CD4-positive, alpha-beta T cell treated with Interleukin-2 at 100 ng/mL for 4 hours (primary cell): ENCODE data around the gene TLX1.
A peak's percentile ranks its signal among the peaks of the same experiment; 100 is the strongest.

Experiments used
- DNase-seq: peaks from one replicate; pipeline ENCODE4 v3.0.0-alpha.2; 2020; ENCODE audit warnings: low spot score

TLX1 gene

GRCh38 chr10:101134299-101135127 is 3.4 kb downstream of the TLX1 start:
- DNase-seq: no peak

DNA sequence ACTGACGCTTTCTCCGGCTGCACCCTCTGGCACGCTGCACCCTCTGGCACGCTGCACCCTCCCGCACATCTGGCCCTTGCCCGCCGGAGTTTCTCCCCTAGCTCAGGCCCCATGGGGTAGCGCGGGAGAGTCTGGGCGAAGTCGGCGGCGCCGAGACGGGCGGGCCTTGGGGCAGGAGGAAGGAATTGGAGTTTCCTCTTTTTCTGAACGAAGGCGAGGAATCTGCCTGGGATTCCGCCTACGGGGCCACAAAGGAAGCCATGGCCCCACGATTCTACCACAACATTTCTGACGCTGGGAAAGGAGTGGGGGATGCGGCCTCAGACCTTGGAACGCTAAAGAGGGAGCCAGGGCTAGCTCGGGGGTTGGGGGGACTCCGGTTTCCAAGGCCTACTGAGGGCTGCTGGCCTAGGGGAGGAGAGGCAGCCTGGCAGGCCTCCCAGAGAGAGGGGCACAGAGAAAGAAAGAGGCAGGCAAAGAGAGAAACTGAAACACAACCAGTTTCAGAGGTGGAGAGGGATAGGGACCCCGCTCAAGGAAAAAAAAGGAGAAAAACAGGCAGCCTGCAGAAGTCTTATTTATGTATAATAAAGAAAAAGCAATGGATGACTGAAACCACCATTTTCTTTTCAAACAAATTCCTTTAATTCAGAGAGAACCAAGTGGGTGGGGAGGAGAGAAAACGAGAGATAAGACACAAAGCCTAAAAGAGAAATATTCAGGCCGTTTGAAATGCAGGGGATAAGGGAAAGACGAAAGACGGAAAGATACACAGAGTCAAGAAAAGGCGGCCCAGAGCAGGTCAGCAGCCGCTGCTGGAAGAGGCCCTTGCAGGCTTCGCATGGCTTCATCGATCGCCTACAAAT is 4.3 kb downstream of the TLX1 start:
- no peak for DNase-seq

- no peak for DNase-seq
These were observed 5.1 kb downstream of the TLX1 start for GRCh38 chr10:101136007-101136707.

GRCh38 chr10:101136708-101137121 is 5.6 kb downstream of the TLX1 start:
- DNase-seq: no peak

- no peak for DNase-seq
These were observed 6.2 kb downstream of the TLX1 start for GRCh38 chr10:101137271-101137670.

GRCh38 chr10:101138788-101139420 is 7.8 kb downstream of the TLX1 start:
- DNase-seq: no peak

DNA sequence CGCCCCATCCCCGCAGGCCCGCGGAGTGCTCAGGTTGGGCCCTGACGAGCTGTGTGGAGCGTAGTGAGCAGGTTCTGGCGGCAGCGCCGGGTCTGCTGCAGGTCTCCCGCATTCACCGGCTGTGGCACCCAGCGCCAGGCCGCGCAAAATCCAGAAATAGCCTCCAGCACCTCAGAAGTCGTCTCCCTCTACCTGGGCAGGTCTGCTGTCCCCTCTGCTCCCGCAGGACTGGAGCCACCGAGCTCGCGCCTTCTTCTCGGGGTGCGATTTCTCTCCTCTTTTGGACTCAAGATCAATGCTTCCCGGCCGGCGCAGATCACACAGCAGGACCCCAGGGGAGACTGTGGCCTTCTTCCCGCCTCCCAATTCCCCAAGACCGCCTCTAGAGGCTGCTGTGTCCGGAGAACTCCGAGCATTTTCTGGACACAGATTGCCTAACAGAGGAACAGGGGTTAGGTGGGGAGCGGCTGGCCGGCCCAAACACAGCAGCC is 8.4 kb downstream of the TLX1 start:
- no peak for DNase-seq

GRCh38 chr10:101140084-101140949 is 9.2 kb downstream of the TLX1 start:
- no peak for DNase-seq

DNA sequence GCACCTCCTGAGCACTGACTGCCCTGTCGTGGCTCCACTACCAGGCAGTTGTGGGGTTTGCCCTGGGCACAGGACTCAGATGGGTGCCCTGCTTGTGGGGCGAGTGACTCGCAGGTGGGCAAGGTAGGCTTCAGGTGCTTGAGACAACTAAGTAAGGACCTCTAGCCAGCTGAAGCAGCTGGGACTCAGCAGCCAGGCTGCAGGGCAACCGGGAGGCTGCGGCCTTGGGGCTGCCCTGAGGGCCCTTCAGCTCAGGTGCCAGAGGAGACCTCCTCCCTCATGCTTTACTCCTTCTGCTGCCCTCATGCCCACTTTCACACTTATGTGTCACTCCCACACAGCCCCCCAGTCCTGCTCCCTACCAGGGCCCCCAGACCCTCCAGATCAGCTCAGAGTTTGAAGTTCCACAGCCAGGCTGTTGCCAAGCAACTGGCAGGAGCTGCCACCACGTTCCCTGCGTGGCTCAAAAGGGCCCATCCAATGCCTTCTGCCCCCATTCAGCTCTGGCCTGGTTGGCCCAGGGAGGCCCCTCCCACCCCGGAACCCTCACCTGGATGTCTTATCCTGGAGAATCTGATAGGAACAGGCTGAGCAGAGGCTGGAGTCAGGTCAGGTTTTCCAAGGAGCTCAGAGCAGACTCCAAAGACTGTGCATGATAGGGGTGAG is 10.0 kb downstream of the TLX1 start:
- no peak for DNase-seq

DNA sequence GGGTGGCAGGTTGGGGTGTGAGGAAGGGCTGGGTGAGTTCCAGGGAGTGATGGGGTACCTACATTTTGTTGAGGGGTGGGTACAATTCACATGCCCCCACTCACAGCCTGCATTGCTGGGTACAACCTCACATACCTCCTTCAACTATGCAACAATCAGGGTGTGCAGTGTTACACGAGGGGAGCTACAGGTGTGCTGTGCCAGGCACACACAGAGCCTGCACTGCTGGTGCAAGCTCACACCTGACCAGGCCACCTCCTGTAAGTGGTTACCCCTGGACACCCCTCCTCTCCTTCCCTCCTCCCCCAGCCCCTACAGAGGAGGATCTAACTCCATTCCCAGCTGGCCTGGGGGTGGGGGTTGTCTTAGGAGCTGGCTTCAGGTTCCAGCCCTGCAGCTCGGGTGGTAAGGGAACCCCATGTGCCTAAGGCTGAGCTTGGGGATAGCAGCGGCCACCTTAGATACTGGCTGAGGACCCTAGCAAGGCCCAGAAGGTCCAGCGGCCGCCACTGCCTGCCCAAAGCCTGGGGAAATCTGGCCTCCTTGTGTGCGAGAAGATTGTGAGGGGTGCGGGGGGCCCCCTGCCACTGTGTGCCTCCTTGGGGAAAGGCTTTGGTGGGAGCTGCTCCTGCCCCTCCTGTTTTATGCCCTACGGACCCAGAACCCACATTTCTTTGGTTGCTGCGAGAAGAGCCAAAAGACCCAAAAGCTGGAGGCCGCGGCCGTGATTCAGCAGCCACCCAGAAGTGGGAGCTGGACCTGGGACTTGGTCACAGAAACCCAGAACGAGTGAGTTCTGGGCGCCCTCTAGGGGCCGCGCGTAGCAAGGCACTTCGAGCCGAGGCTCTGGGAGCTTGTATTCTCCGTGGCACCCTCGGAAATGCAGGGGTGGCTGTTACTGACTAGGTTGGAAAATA is 10.8 kb downstream of the TLX1 start:
- DNase-seq: peak; percentile 83

DNA sequence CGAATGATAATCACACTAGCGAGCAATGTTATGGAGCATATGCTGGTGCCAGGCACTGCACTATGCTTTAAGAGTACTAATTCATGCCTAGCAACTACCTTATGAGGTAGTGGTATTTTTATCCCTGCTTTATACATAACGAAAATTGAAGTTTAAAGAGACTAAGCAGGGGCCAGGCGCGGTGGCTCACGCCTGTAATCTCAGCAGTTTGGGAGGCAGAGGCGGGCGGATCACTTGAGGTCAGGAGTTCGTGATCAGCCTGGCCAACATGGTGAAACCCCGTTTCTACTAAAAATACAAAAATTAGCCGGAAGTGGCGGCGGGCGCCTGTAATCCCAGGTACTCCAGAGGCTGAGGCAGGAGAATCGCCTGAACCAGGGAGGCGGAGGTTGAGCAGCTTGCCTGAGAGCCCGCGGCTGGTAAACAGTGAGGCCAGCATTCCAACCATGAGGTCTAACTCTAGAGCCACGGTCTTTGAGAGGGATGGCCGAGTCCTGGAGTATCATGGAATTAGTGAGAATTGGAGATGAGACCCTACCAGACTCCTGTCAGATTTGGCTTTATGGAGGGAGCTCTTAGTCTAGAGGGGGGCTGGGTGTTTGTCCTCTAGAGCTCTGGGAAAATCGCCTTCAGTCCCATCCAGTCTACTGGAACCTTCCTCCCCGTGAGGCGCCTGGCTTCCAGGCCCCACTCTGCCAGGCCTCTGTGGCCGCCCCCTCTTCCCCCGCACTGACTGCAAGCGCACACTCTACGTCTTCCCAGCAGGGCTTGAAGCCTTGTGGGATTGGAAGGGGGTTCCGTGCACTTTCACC is 11.6 kb downstream of the TLX1 start:
- no peak for DNase-seq

- no peak for DNase-seq
These were observed 12.2 kb downstream of the TLX1 start for GRCh38 chr10:101143345-101143630.

GRCh38 chr10:101144053-101144452 is 13.0 kb downstream of the TLX1 start:
- no peak for DNase-seq

- no peak for DNase-seq
These were observed 14.0 kb downstream of the TLX1 start for GRCh38 chr10:101145145-101145544.

GRCh38 chr10:101145750-101146391 is 14.8 kb downstream of the TLX1 start:
- DNase-seq: no peak

DNA sequence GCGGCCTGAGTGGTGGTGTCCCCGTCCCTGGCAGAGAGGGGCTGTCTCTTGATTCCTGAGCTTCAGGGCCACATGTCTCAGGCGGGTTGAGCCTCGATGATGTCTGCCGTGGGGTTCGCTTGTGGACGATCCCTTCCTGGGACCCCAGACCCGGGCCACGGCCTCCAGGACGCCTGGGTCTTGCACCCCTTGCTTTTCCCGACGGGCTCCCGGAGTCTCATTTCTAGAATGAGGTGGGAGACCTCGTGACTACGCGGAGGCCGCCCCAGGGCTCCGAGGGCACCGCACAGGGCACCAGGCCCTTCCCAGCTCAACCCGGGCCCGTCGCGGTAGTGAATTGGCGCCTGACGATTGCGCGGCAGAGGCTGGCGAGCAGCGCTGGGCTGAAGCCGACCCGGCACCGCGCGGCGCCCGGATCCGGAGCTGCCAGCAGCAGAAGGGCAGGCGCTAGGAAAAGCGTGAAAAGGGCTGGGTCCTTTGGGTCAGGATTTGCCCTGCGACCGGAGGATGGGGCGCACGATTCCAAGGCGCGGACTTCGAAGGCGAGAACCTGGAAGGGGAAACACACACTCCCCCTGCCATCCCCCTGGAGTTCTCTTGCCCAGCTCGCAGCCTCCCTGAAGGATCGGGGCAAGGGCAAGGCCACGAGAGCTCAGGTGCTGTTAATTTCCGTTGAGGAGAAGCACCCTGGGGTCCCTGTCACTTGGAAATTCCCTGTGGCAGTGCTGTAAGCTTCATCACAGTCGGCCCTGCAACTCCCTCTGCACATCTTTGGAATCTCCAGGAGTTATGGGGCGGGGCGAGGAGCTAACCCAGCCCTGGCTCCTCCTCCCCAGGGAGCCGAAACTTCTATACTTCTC is 15.5 kb downstream of the TLX1 start:
- no peak for DNase-seq

GRCh38 chr10:101151395-101151794 is 20.3 kb downstream of the TLX1 start:
- DNase-seq: no peak
